OCI-LY7 (cell line): ENCODE results near the gene TRAF2. TPM values are rescaled to one million over a fixed set of nuclear protein-coding genes. Genes with fewer than 3 reads are reported as not detected.

Source experiments
- BruUV-seq: library from RNA; stranded (reverse); fragments of 400-500 nt; replicated peaks from 2 replicates; lab custom pipeline; 2021; lab: Mats Ljungman, UMichigan
- CTCF ChIA-PET: fragments of 300-600 bp; sonication (Branson Sonifier 250); formaldehyde crosslinking; loops from one replicate; lab custom pipeline; 2022; ENCODE audit warnings: antibody characterized with exemption; ENCODE audit not compliant: unreplicated experiment; lab: Charles Lee
- POLR2A ChIA-PET: fragments of 300-600 bp; sonication (Branson Sonifier 250); formaldehyde crosslinking; loops from one replicate; lab custom pipeline; 2022; ENCODE audit warnings: antibody characterized with exemption; lab: Charles Lee
- DNase-seq: peaks from one replicate; pipeline ENCODE4 v3.0.0-alpha.2; 2015; ENCODE audit warnings: low spot score
- H2AFZ ChIP-seq: fragments of 200-600 bp; sonication (generic), shearing (Covaris generic); 2 replicates; pipeline ENCODE4 v1.6.1; 2014; ENCODE audit warnings: mild to moderate bottlenecking, antibody characterized with exemption, low read length, moderate library complexity
- H3K27ac ChIP-seq: fragments of 200-600 bp; sonication (generic); 2 replicates; pipeline ENCODE4 v1.5.1; 2014; ENCODE audit warnings: mixed run types, low read depth, mild to moderate bottlenecking, moderate library complexity, low read length, inconsistent platforms; ENCODE audit not compliant: poor library complexity, severe bottlenecking
- H3K36me3 ChIP-seq: fragments of 200-600 bp; sonication (generic); 2 replicates; pipeline ENCODE4 v1.6.1; 2014; ENCODE audit warnings: mild to moderate bottlenecking, antibody characterized with exemption, low read length, moderate library complexity, mixed read lengths; ENCODE audit not compliant: insufficient read depth
- H3K4me1 ChIP-seq: fragments of 200-600 bp; sonication (generic); 2 replicates; pipeline ENCODE4 v1.5.1; 2014; ENCODE audit warnings: mild to moderate bottlenecking, low read length; ENCODE audit not compliant: insufficient read depth, poor library complexity, severe bottlenecking
- H3K4me2 ChIP-seq: fragments of 200-600 bp; sonication (generic); 2 replicates; pipeline ENCODE4 v1.6.1; 2014; ENCODE audit warnings: mild to moderate bottlenecking, low read length
- H3K4me3 ChIP-seq: fragments of 200-600 bp; sonication (generic); 2 replicates; pipeline ENCODE4 v1.5.1; 2014; ENCODE audit warnings: mild to moderate bottlenecking, low read depth, low read length; ENCODE audit not compliant: poor library complexity, severe bottlenecking
- H3K79me2 ChIP-seq: fragments of 200-600 bp; sonication (generic); 2 replicates; pipeline ENCODE4 v1.6.1; 2016; ENCODE audit warnings: low read depth, mild to moderate bottlenecking, low read length, moderate library complexity, mixed read lengths; ENCODE audit not compliant: insufficient read depth
- H3K9me2 ChIP-seq: fragments of 200-600 bp; sonication (generic); 2 replicates; pipeline ENCODE4 v1.6.1; 2016; ENCODE audit warnings: mild to moderate bottlenecking, low read length, mixed read lengths; ENCODE audit not compliant: insufficient read depth
- H3K9me3 ChIP-seq: fragments of 200-600 bp; sonication (generic); 2 replicates; pipeline ENCODE4 v1.6.1; 2014; ENCODE audit warnings: mild to moderate bottlenecking, mixed run types, low read length, mixed read lengths
- H4K20me1 ChIP-seq: fragments of 200-600 bp; sonication (generic); 2 replicates; pipeline ENCODE4 v1.6.1; 2014; ENCODE audit warnings: mild to moderate bottlenecking, antibody characterized with exemption, low read length, moderate library complexity, mixed read lengths; ENCODE audit not compliant: insufficient read depth
- EZH2phosphoT487 ChIP-seq: fragments of 200-600 bp; sonication (generic); IDR thresholded peaks from 2 replicates; pipeline ENCODE4 v1.6.1; 2018; ENCODE audit warnings: low read depth, borderline replicate concordance, mild to moderate bottlenecking, mixed run types, antibody characterized with exemption, low read length, moderate library complexity, mixed read lengths
- intact Hi-C: fragments of 100-400 bp; cut with micrococcal nuclease; formaldehyde crosslinking; loops from one replicate; pipeline ENCODE4 v1.10.0; 2022; ENCODE audit not compliant: unreplicated experiment
- total RNA-seq, 2 experiments: library from RNA; depleted of rRNA in 1 of 2; stranded (reverse); fragments of >200 nt in 1 of 2; shearing (Covaris generic) in 1 of 2; gene quantifications; 2 replicates each; pipeline ENCODE4 v1.2.3, GENCODE V29; 2014 to 2022
- TF ChIP-seq, protein P1 (sequence below): fragments of 200-600 bp; sonication (generic); conservative IDR thresholded peaks from 2 replicates; pipeline ENCODE4 v1.5.1; 2014; ENCODE audit warnings: mild to moderate bottlenecking, antibody characterized with exemption, low read length, moderate library complexity, mixed read lengths

Gene TRAF2
- total RNA-seq, 2 experiments from 2014 or later = 31.4 to 40.5 TPM

- H3K4me3 ChIP-seq = peak overlapping the region; percentile 72
- BruUV-seq = no TSS peak
- H3K27ac ChIP-seq = peak overlapping the region; percentile 45
- H3K4me1 ChIP-seq = peaks cover 22% of the 10 kb centered on the region
- POLR2A ChIA-PET = no interaction called here
- CTCF ChIA-PET = no interaction called here
- no peaks in the 10 kb centered on the region for H3K9me3 ChIP-seq
- peak overlapping the region; percentile 97 for H3K4me2 ChIP-seq
- H3K36me3 ChIP-seq = no peaks in the 10 kb centered on the region
- no peaks in the 10 kb centered on the region for H3K79me2 ChIP-seq
- no peaks in the 10 kb centered on the region for H4K20me1 ChIP-seq
- DNase-seq = no peak
- no peaks in the 10 kb centered on the region for H3K9me2 ChIP-seq
- peak overlapping the region; percentile 83; the same call in 1 of the 2 replicates for H2AFZ ChIP-seq
- intact Hi-C loops = no loop called here
- TF ChIP-seq EZH2phosphoT487 = no peak
- TF ChIP-seq, protein P1, sequence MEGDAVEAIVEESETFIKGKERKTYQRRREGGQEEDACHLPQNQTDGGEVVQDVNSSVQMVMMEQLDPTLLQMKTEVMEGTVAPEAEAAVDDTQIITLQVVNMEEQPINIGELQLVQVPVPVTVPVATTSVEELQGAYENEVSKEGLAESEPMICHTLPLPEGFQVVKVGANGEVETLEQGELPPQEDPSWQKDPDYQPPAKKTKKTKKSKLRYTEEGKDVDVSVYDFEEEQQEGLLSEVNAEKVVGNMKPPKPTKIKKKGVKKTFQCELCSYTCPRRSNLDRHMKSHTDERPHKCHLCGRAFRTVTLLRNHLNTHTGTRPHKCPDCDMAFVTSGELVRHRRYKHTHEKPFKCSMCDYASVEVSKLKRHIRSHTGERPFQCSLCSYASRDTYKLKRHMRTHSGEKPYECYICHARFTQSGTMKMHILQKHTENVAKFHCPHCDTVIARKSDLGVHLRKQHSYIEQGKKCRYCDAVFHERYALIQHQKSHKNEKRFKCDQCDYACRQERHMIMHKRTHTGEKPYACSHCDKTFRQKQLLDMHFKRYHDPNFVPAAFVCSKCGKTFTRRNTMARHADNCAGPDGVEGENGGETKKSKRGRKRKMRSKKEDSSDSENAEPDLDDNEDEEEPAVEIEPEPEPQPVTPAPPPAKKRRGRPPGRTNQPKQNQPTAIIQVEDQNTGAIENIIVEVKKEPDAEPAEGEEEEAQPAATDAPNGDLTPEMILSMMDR = no peak
These were observed 64.5 kb downstream of the TRAF2 start for GRCh38 chr9:136950656-136951276.

GRCh38 chr9:136951541-136952320 is 65.4 kb downstream of the TRAF2 start, which contains the start of gene LCN12:
Gene LCN12, plus strand, starts transcription at chr9:136952273. Its CDS starts 55 bp downstream, at chr9:136952328.
- H3K9me3 ChIP-seq = no peaks in the 10 kb centered on the region
- no peak within 1 kb of the TSS for H2AFZ ChIP-seq
- H3K4me1 ChIP-seq = peaks cover 22% of the 10 kb centered on the region
- no peaks in the 10 kb centered on the region for H3K79me2 ChIP-seq
- no peaks in the 10 kb centered on the region for H3K9me2 ChIP-seq
- POLR2A ChIA-PET = interaction anchor here (0.6 kb wide), 1 partner anchor 144 kb away, joined by 3 read pairs; no protein-coding TSS in a partner anchor
- TF ChIP-seq, protein P1 = no peak
- no peak for TF ChIP-seq EZH2phosphoT487
- H3K4me2 ChIP-seq = no peak within 1 kb of the TSS
- DNase-seq = no peak
- H4K20me1 ChIP-seq = no peaks in the 10 kb centered on the region
- no peak within 1 kb of the TSS for H3K27ac ChIP-seq
- H3K36me3 ChIP-seq = no peaks in the 10 kb centered on the region
- CTCF ChIA-PET = interaction anchor here (0.6 kb wide), 1 partner anchor 44 kb away, joined by 3 read pairs; the partner anchor contains the start of gene CLIC3
- no peak within 1 kb of the TSS for H3K4me3 ChIP-seq
- intact Hi-C loops = no loop called here
- BruUV-seq = no TSS peak
